ENCODE measurements around the gene FBXO15. TPM values are rescaled to one million over a fixed set of nuclear protein-coding genes. Genes with fewer than 3 reads are reported as not detected.

The FBXO15 gene
- total RNA-seq, 2 experiments from 2014 or later, result 1.2 to 1.3 TPM

GRCh38 chr18:74152270-74152669 lies 4.6 kb upstream of the FBXO15 start:
- Mint-ChIP-seq H3K27me3 (ENCODE audit: low read depth) (no peaks in the 10 kb centered on the region), H3K4me3 (no peak overlapping the region), H3K4me1 (ENCODE audit: low read depth) (peaks cover 45% of the 10 kb centered on the region), H3K9me3 (no peaks in the 10 kb centered on the region), H3K27ac (peak overlapping the region; percentile 21), H3K36me3 (ENCODE audit: low read depth) (peaks cover 43% of the 10 kb centered on the region)
- DNase-seq, result no peak
- CTCF ChIA-PET, result interaction anchor here (0.9 to 3.2 kb wide), 5 partner anchors 13 to 399 kb away, joined by 3 to 22 read pairs (median 3); no protein-coding TSS in a partner anchor
- intact Hi-C loops (cut with micrococcal nuclease), result no loop called here

GRCh38 chr18:74149878-74150277 lies 2.2 kb upstream of the FBXO15 start:
- no peaks in the 10 kb centered on the region for H3K9me3 Mint-ChIP-seq
- CTCF ChIA-PET, result interaction anchor here (2.0 kb wide), 1 partner anchor 10 kb away, joined by 5 read pairs; no protein-coding TSS in a partner anchor
- peak overlapping the region; percentile 63 for H3K27ac Mint-ChIP-seq
- H3K36me3 Mint-ChIP-seq (ENCODE audit: low read depth), result peaks cover 33% of the 10 kb centered on the region
- intact Hi-C loops (cut with micrococcal nuclease), result no loop called here
- peak overlapping the region; percentile 96 for H3K4me3 Mint-ChIP-seq
- H3K27me3 Mint-ChIP-seq (ENCODE audit: low read depth), result no peaks in the 10 kb centered on the region
- H3K4me1 Mint-ChIP-seq (ENCODE audit: low read depth), result peaks cover 49% of the 10 kb centered on the region
- no peak for DNase-seq

DNA sequence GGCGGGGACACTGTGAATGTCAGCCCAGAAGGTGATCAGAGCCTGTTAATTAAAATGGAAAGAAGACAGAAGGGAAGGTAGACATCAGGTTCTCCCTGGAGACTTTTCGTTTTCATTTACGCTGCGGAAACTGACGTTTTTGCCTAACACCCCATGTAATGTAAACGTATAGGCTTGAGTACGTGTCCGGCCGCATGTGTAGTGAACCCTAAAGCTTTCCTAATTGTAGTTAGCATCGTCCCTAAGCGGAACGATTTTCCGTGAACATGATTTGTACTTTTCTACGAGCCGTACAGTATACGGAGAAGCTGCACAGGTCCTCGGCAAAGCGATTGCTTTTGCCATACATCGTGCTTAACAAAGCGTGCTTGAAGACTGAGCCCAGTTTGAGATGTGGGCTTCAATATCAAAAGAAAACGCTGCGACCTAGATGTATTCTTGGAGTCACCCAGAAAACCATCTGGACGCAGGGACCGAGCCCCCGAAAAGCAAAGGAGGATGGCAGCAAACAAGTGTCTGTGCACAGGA lies 973 bp upstream of the FBXO15 start:
- intact Hi-C loops (cut with micrococcal nuclease), result loop anchor here (1.0 kb wide), 7 partner anchors 8 to 450 kb away; no protein-coding TSS in a partner anchor
- no peaks in the 10 kb centered on the region for H3K27me3 Mint-ChIP-seq (ENCODE audit: low read depth)

DNA sequence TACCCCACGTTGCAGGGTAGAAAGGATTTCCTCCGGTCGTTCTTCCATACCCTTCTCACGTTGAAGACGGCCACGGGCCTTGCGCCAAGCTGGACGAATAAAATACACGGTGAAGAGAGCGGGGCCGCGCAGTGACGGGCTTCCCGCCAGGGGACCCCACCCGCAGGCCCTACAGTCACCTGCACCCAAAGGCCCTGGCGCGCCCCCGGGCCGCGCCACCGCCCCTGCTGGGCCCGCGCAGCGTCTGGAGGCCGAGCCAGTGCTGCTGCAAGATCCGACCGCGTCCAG lies 199 bp downstream of the FBXO15 start:
- peaks cover 26% of the 10 kb centered on the region for H3K36me3 Mint-ChIP-seq (ENCODE audit: low read depth)
- DNase-seq, result no peak
- intact Hi-C loops (cut with micrococcal nuclease), result no loop called here
- no peaks in the 10 kb centered on the region for H3K9me3 Mint-ChIP-seq
- peak overlapping the region; percentile 97 for H3K27ac Mint-ChIP-seq
- CTCF ChIA-PET, result no interaction called here
- H3K4me1 Mint-ChIP-seq (ENCODE audit: low read depth), result peaks cover 36% of the 10 kb centered on the region
- peak overlapping the region; percentile 96 for H3K4me3 Mint-ChIP-seq
- H3K27me3 Mint-ChIP-seq (ENCODE audit: low read depth), result no peaks in the 10 kb centered on the region

More for the DNA sequence above, 973 bp upstream of the FBXO15 start:
- CTCF ChIA-PET, result interaction anchor here (0.9 to 2.0 kb wide), 2 partner anchors 9 to 108 kb away, joined by 3 to 5 read pairs; no protein-coding TSS in a partner anchor
- Mint-ChIP-seq H3K27ac (peak overlapping the region; percentile 97), H3K4me1 (ENCODE audit: low read depth) (peaks cover 47% of the 10 kb centered on the region), H3K9me3 (no peaks in the 10 kb centered on the region), H3K36me3 (ENCODE audit: low read depth) (peaks cover 29% of the 10 kb centered on the region), H3K4me3 (peak overlapping the region; percentile 96)
- no peak for DNase-seq

DNA sequence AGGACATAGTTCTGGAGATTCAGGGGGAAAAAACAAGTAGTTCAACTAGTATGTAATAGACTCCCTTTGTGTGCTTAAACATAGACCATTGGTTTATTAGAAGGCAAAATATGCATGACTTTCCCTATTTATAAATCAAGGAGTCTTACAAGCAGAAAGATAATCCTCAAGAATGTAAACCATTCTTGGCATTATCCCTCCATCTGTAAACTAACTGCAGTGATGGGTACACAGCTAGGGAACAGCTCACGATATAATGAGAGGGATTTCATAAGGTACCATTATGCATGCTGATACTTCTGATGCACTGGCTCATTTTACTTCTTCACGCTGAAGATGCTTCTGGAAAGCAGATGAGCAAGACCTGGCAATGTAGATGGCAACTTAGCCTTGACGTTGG lies 878 bp downstream of the FBXO15 start:
- peaks cover 32% of the 10 kb centered on the region for H3K4me1 Mint-ChIP-seq (ENCODE audit: low read depth)
- H3K27me3 Mint-ChIP-seq (ENCODE audit: low read depth), result no peaks in the 10 kb centered on the region
- peaks cover 23% of the 10 kb centered on the region for H3K36me3 Mint-ChIP-seq (ENCODE audit: low read depth)
- CTCF ChIA-PET, result no interaction called here
- peak overlapping the region; percentile 96 for H3K4me3 Mint-ChIP-seq
- H3K9me3 Mint-ChIP-seq, result no peaks in the 10 kb centered on the region
- peak overlapping the region; percentile 75 for H3K27ac Mint-ChIP-seq
- intact Hi-C loops (cut with micrococcal nuclease), result no loop called here
- DNase-seq, result no peak

DNA sequence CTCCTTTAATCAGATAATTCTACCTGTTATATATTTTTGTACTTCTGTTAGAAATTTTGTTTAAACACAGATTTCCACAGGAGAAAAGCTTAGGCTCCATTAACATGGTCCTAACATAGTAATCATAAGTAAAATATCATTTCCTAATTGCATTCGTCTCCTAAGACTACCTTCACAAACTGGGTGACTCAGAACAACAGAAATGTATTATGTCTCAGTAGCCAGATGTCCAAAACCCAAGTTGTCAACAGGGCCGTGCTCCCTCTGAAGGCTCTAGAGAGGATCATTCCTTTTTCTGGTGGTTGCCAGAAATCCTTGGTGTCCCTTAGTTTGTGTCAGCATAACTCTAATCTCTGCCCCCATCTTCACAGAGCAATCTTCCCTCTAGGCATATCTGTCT lies 5.4 kb downstream of the FBXO15 start:
- Mint-ChIP-seq H3K27ac (no peak overlapping the region), H3K9me3 (no peaks in the 10 kb centered on the region), H3K27me3 (ENCODE audit: low read depth) (peaks cover 2% of the 10 kb centered on the region), H3K4me3 (no peak overlapping the region), H3K4me1 (ENCODE audit: low read depth) (peaks cover 46% of the 10 kb centered on the region), H3K36me3 (ENCODE audit: low read depth) (no peaks in the 10 kb centered on the region)
- no peak for DNase-seq
- CTCF ChIA-PET, result interaction anchor here (1.1 kb wide), 1 partner anchor 59 kb away, joined by 4 read pairs; no protein-coding TSS in a partner anchor
- intact Hi-C loops (cut with micrococcal nuclease), result no loop called here

GRCh38 chr18:74141667-74142066 lies 6.0 kb downstream of the FBXO15 start:
- CTCF ChIA-PET, result interaction anchor here (0.6 to 1.1 kb wide), 2 partner anchors 59 to 209 kb away, joined by 4 read pairs; no protein-coding TSS in a partner anchor
- Mint-ChIP-seq H3K4me1 (ENCODE audit: low read depth) (peaks cover 42% of the 10 kb centered on the region), H3K27ac (no peak overlapping the region), H3K27me3 (ENCODE audit: low read depth) (peaks cover 2% of the 10 kb centered on the region), H3K9me3 (no peaks in the 10 kb centered on the region), H3K36me3 (ENCODE audit: low read depth) (no peaks in the 10 kb centered on the region), H3K4me3 (no peak overlapping the region)
- intact Hi-C loops (cut with micrococcal nuclease), result loop anchor here (2.0 kb wide), 1 partner anchor 1065 kb away; no protein-coding TSS in a partner anchor
- DNase-seq, result no peak

DNA sequence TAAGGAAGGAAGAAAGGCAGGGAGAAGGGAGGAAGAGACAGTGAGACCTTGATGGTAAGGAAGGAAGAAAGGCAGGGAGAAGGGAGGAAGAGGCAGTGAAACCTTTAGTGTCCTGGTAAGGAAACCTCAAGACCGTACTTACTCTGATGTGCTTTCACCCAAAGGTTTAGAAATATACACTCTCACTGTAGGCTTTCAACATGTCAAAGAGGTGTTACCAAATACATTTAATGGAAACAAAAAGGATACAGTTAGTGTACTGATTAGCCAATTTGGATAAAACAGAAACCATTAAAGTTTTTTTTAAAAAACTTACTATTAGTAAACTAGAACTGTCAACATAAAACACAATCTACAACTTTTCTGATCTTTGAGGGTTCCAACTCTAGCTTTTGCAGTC lies 7.1 kb downstream of the FBXO15 start:
- DNase-seq, result no peak
- CTCF ChIA-PET, result interaction anchor here (1.2 to 3.1 kb wide), 3 partner anchors 8 to 58 kb away, joined by 4 to 14 read pairs (median 5); partner anchors contain the start of gene TIMM21
- H3K27ac Mint-ChIP-seq, result peak overlapping the region; percentile 88
- H3K4me1 Mint-ChIP-seq (ENCODE audit: low read depth), result peaks cover 42% of the 10 kb centered on the region
- intact Hi-C loops (cut with micrococcal nuclease), result loop anchor here (1.0 to 2.0 kb wide), 3 partner anchors 8 to 1066 kb away; partner anchors contain the start of gene TIMM21
- no peaks in the 10 kb centered on the region for H3K36me3 Mint-ChIP-seq (ENCODE audit: low read depth)
- H3K27me3 Mint-ChIP-seq (ENCODE audit: low read depth), result peaks cover 2% of the 10 kb centered on the region
- H3K9me3 Mint-ChIP-seq, result no peaks in the 10 kb centered on the region
- peak overlapping the region; percentile 27 for H3K4me3 Mint-ChIP-seq

GRCh38 chr18:74139888-74140287 lies 7.7 kb downstream of the FBXO15 start:
- Mint-ChIP-seq H3K27me3 (ENCODE audit: low read depth) (peaks cover 2% of the 10 kb centered on the region), H3K36me3 (ENCODE audit: low read depth) (no peaks in the 10 kb centered on the region), H3K27ac (peak overlapping the region; percentile 88), H3K4me3 (peak overlapping the region; percentile 27), H3K9me3 (no peaks in the 10 kb centered on the region), H3K4me1 (ENCODE audit: low read depth) (peaks cover 42% of the 10 kb centered on the region)
- peak; percentile 73 for DNase-seq
- CTCF ChIA-PET, result interaction anchor here (1.0 to 3.1 kb wide), 8 partner anchors 9 to 58 kb away, joined by 3 to 14 read pairs (median 4); partner anchors contain the start of gene TIMM21
- intact Hi-C loops (cut with micrococcal nuclease), result loop anchor here (1.0 to 2.0 kb wide), 3 partner anchors 8 to 1067 kb away; partner anchors contain the start of gene TIMM21

- Mint-ChIP-seq H3K4me1 (ENCODE audit: low read depth) (peaks cover 42% of the 10 kb centered on the region), H3K4me3 (peak overlapping the region; percentile 8), H3K36me3 (ENCODE audit: low read depth) (no peaks in the 10 kb centered on the region), H3K27me3 (ENCODE audit: low read depth) (peaks cover 2% of the 10 kb centered on the region), H3K27ac (peak overlapping the region; percentile 88), H3K9me3 (no peaks in the 10 kb centered on the region)
- intact Hi-C loops (cut with micrococcal nuclease), result no loop called here
- CTCF ChIA-PET, result interaction anchor here (1.0 to 3.1 kb wide), 9 partner anchors 9 to 58 kb away, joined by 3 to 14 read pairs (median 4); partner anchors contain the start of gene TIMM21
- no peak for DNase-seq
Measured at GRCh38 chr18:74139411-74139810, 8.2 kb downstream of the FBXO15 start.

DNA sequence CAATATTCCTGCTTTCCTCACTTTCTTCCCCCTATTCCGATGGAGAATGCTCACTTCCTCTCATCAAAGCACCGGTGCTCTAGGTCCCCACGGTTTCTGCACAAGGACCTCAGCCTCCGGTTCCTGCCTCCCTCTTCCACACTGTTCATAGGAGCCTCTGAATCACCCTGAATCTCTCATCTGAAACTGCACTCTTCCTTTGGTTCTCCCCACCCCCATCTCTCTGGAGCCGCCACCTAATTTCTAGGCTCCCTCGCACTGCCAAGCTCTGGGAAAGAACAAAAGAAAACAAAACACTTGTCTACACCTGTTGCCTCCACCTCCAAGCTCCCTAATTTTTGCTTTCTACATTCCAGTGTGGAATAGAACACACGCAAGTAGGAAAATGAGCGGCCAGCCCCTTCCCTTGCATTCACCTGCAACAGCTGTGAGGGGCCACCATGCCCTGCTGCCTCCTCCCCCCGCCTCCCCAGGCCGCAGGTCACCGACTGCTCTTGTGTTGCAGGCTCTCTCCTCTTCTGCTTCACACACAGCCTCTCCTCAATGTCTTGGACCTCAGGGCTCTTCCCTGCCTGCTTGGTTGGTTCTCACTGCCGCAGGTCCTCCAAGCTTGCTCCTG lies 9.6 kb downstream of the FBXO15 start:
- CTCF ChIA-PET, result interaction anchor here (1.4 to 3.1 kb wide), 3 partner anchors 14 to 55 kb away, joined by 4 to 14 read pairs (median 7); no protein-coding TSS in a partner anchor
- intact Hi-C loops (cut with micrococcal nuclease), result no loop called here
- Mint-ChIP-seq H3K9me3 (no peaks in the 10 kb centered on the region), H3K36me3 (ENCODE audit: low read depth) (no peaks in the 10 kb centered on the region), H3K4me3 (no peak overlapping the region), H3K27me3 (ENCODE audit: low read depth) (peaks cover 2% of the 10 kb centered on the region), H3K4me1 (ENCODE audit: low read depth) (peaks cover 42% of the 10 kb centered on the region), H3K27ac (peak overlapping the region; percentile 46)
- DNase-seq, result no peak

GRCh38 chr18:74132201-74132600 lies 15.4 kb downstream of the FBXO15 start:
- Mint-ChIP-seq H3K36me3 (ENCODE audit: low read depth) (no peaks in the 10 kb centered on the region), H3K27me3 (ENCODE audit: low read depth) (no peaks in the 10 kb centered on the region), H3K4me3 (no peak overlapping the region), H3K27ac (no peak overlapping the region), H3K4me1 (ENCODE audit: low read depth) (no peaks in the 10 kb centered on the region), H3K9me3 (no peaks in the 10 kb centered on the region)
- CTCF ChIA-PET, result no interaction called here
- intact Hi-C loops (cut with micrococcal nuclease), result no loop called here
- no peak for DNase-seq
